ENCODE results near the gene IL13RA2. TPM values are rescaled to one million over a fixed set of nuclear protein-coding genes. Genes with fewer than 3 reads are reported as not detected.

IL13RA2 gene
- total and polyA plus RNA-seq, 2 of the 4 experiments (the other 2 are of a cell fraction): under 0.01 to 0.14 TPM

- BruUV-seq (replicated peaks): no TSS peak
- no peak overlapping the region for H3K27ac ChIP-seq (ENCODE audit: insufficient read depth, low read length)
- H3K36me3 ChIP-seq (ENCODE audit: control insufficient read depth, insufficient read depth, low read length): no peaks in the 10 kb centered on the region
- no peak overlapping the region for H2AK9ac ChIP-seq (replicated peaks; ENCODE audit: low read depth, low read length, poor library complexity)
- H3K14ac ChIP-seq (replicated peaks; ENCODE audit: low read depth, low read length): no peak overlapping the region
- no peaks in the 10 kb centered on the region for H3K9me3 ChIP-seq (ENCODE audit: control insufficient read depth, insufficient read depth, low read length)
- no peak overlapping the region for H3K23ac ChIP-seq (ENCODE audit: low read depth, low read length)
- peaks cover 6% of the 10 kb centered on the region for H3K27me3 ChIP-seq (ENCODE audit: control insufficient read depth, insufficient read depth, low read length)
- TF ChIP-seq SMC3 (IDR thresholded peaks at IDR 0.05; ENCODE audit: low read depth, low read length): no peak
- no peak for TF ChIP-seq MAFK (IDR thresholded peaks at IDR 0.05; ENCODE audit: low read depth, low read length)
- TF ChIP-seq BHLHE40 (IDR thresholded peaks at IDR 0.05; ENCODE audit: low read depth, low read length): no peak
- no peak for TF ChIP-seq CHD1 (IDR thresholded peaks at IDR 0.05; ENCODE audit: low read depth, low read length)
- TF ChIP-seq RFX5 (IDR thresholded peaks at IDR 0.05; ENCODE audit: low read depth, low read length): no peak
- TF ChIP-seq ELK1 (IDR thresholded peaks at IDR 0.05; ENCODE audit: borderline replicate concordance, low read depth, low read length): no peak
- no peak for TF ChIP-seq POLR2A (IDR thresholded peaks at IDR 0.05; ENCODE audit: low read depth, low read length)
- no peak for TF ChIP-seq MXI1 (IDR thresholded peaks at IDR 0.05; ENCODE audit: borderline replicate concordance, low read depth, low read length)
- TF ChIP-seq CEBPB (IDR thresholded peaks at IDR 0.05; ENCODE audit: low read depth, low read length): no peak
- TF ChIP-seq MAZ (IDR thresholded peaks at IDR 0.05; ENCODE audit: borderline replicate concordance, low read depth, low read length): no peak
- TF ChIP-seq RCOR1 (IDR thresholded peaks at IDR 0.05; ENCODE audit: insufficient replicate concordance, low read length): no peak
- TF ChIP-seq NFE2L2 (IDR thresholded peaks at IDR 0.05; ENCODE audit: low read depth, low read length): no peak
- no peak for TF ChIP-seq FOS (IDR thresholded peaks at IDR 0.05; ENCODE audit: low read depth, low read length)
- no peak for TF ChIP-seq USF2 (IDR thresholded peaks at IDR 0.05; ENCODE audit: low read depth, low read length)
- no peak for TF ChIP-seq RAD21 (IDR thresholded peaks at IDR 0.05; ENCODE audit: low read length)
- no peak overlapping the region for H2BK5ac ChIP-seq (ENCODE audit: low read depth, low read length, poor library complexity, severe bottlenecking)
- no peak overlapping the region for H4K5ac ChIP-seq (ENCODE audit: low read depth, low read length)
- dilution Hi-C loops (cut with HindIII; ENCODE audit: low sequenced_read_pairs, unreplicated experiment): no loop called here
- no peak overlapping the region for H4K91ac ChIP-seq (ENCODE audit: insufficient read depth, low read depth, low read length)
- no peak overlapping the region for H3K4me2 ChIP-seq (ENCODE audit: low read depth, low read length)
- no peak for DNase-seq
- in situ Hi-C loops (cut with MboI; ENCODE audit: low sequenced_read_pairs): no loop called here
- H2BK20ac ChIP-seq (ENCODE audit: low read depth, low read length): no peak overlapping the region
- no peak overlapping the region for H3K4ac ChIP-seq (ENCODE audit: low read depth, low read length)
- no peaks in the 10 kb centered on the region for H3K9me1 ChIP-seq (ENCODE audit: insufficient read depth, low read length)
- H2BK120ac ChIP-seq (ENCODE audit: low read depth, low read length): no peak overlapping the region
- ChIA-PET CTCF (no interaction called here), POLR2A (ENCODE audit: unreplicated experiment) (interaction anchor here (0.8 kb wide), 1 partner anchor 61 kb away, joined by 8 read pairs; no protein-coding TSS in a partner anchor)
- no peak overlapping the region for H3K4me3 ChIP-seq (ENCODE audit: insufficient read depth, low read depth, low read length)
- no peak for ATAC-seq (ENCODE audit: low read depth)
- intact Hi-C loops (cut with micrococcal nuclease): no loop called here
- no peaks in the 10 kb centered on the region for H3K79me1 ChIP-seq (ENCODE audit: low read depth in 1 of 2, low read length in 2 of 2)
- no peak overlapping the region for H4K8ac ChIP-seq (ENCODE audit: low read depth in 2 of 2, low read length in 2 of 2)
- H2AK5ac ChIP-seq (ENCODE audit: low read depth, low read length): no peak overlapping the region
- H2AFZ ChIP-seq (replicated peaks; ENCODE audit: low read length, poor library complexity): no peak overlapping the region
- H3K9ac ChIP-seq (ENCODE audit: low read depth, low read length): no peak overlapping the region
- H3K4me1 ChIP-seq (ENCODE audit: control insufficient read depth, insufficient read depth, low read length): no peaks in the 10 kb centered on the region
- no peak overlapping the region for H2BK15ac ChIP-seq (ENCODE audit: low read depth, low read length)
- no peak overlapping the region for H3K18ac ChIP-seq (ENCODE audit: low read depth, low read length)
- H3K56ac ChIP-seq (ENCODE audit: extremely low read depth, insufficient read depth, low read length): no peak overlapping the region
- no peaks in the 10 kb centered on the region for H4K20me1 ChIP-seq (ENCODE audit: insufficient read depth, low read length)
Measured at GRCh38 chrX:115029440-115029839, 12.0 kb upstream of the IL13RA2 start.
